ENCODE results near the gene GRWD1. TPM values are rescaled to one million over a fixed set of nuclear protein-coding genes. Genes with fewer than 3 reads are reported as not detected.

GRWD1 gene
- total and polyA plus RNA-seq, 2 of the 13 experiments (the other 11 are each of a cell fraction or from before 2014, with no cell fraction given): 10.8 to 46.6 TPM

- TF ChIP-seq HNF1A (IDR thresholded peaks at IDR 0.05; ENCODE audit: low read depth): no peak
- 0 out of 2 replicates have a peak, but pooled peaks have one; percentile 30 for TF ChIP-seq HNF1A (CRISPR knock-in tag; IDR thresholded peaks at IDR 0.05; ENCODE audit: borderline replicate concordance)
- 0 out of 2 replicates have a peak, but pooled peaks have one; percentile 24 for TF ChIP-seq ZNF598 (CRISPR knock-in tag; IDR thresholded peaks at IDR 0.05; ENCODE audit: borderline replicate concordance)
- TF ChIP-seq, protein P1, sequence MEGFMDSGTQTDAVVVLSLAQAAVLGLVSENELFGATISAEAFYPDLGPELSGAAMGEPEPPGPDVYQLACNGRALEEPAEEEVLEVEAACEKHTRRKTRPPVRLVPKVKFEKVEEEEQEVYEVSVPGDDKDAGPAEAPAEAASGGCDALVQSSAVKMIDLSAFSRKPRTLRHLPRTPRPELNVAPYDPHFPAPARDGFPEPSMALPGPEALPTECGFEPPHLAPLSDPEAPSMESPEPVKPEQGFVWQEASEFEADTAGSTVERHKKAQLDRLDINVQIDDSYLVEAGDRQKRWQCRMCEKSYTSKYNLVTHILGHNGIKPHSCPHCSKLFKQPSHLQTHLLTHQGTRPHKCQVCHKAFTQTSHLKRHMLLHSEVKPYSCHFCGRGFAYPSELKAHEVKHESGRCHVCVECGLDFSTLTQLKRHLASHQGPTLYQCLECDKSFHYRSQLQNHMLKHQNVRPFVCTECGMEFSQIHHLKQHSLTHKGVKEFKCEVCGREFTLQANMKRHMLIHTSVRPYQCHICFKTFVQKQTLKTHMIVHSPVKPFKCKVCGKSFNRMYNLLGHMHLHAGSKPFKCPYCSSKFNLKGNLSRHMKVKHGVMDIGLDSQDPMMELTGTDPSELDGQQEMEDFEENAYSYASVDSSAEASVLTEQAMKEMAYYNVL (CRISPR knock-in tag; IDR thresholded peaks at IDR 0.05; ENCODE audit: borderline replicate concordance): no peak
- peak; percentile 95 for TF ChIP-seq THAP9 (CRISPR knock-in tag; IDR thresholded peaks at IDR 0.05; ENCODE audit: borderline replicate concordance)
- 0 out of 2 replicates have a peak, but pooled peaks have one; percentile 55 for TF ChIP-seq TBP (CRISPR knock-in tag; IDR thresholded peaks at IDR 0.05)
- TF ChIP-seq FOXC1 (CRISPR knock-in tag; IDR thresholded peaks at IDR 0.05; ENCODE audit: borderline replicate concordance): no peak; the same call in 1 of the 2 replicates
- 0 out of 2 replicates have a peak, but pooled peaks have one; percentile 47 for TF ChIP-seq ZNF256 (CRISPR knock-in tag; conservative IDR thresholded peaks at IDR 0.05)
- peak; percentile 98 for TF ChIP-seq DMAP1 (CRISPR knock-in tag; IDR thresholded peaks at IDR 0.05)
- TF ChIP-seq ZNF362 (CRISPR knock-in tag; IDR thresholded peaks at IDR 0.05; ENCODE audit: borderline replicate concordance): no peak
- TF ChIP-seq ZNF225 (CRISPR knock-in tag; IDR thresholded peaks at IDR 0.05): peak; percentile 71; the same call in 1 of the 2 replicates
- TF ChIP-seq ZNF691 (CRISPR knock-in tag; IDR thresholded peaks at IDR 0.05; ENCODE audit: borderline replicate concordance, low read depth): no peak; the same call in 1 of the 2 replicates
- TF ChIP-seq ISX (CRISPR knock-in tag; conservative IDR thresholded peaks at IDR 0.05): 0 out of 2 replicates have a peak, but pooled peaks have one; percentile 31
- no peak for TF ChIP-seq PLRG1 (conservative IDR thresholded peaks at IDR 0.05)
- TF ChIP-seq ZNF333 (CRISPR knock-in tag; IDR thresholded peaks at IDR 0.05; ENCODE audit: borderline replicate concordance): no peak
- TF ChIP-seq ARNTL (CRISPR knock-in tag; IDR thresholded peaks at IDR 0.05): 0 out of 2 replicates have a peak, but pooled peaks have one; percentile 20
- TF ChIP-seq STAG1 (CRISPR knock-in tag; IDR thresholded peaks at IDR 0.05): no peak
Observed at GRCh38 chr19:48445606-48446481, at the start of gene GRWD1 (continued).

All from HepG2 (cell line).